ENCODE results near the gene CACNA1F. TPM values are rescaled to one million over a fixed set of nuclear protein-coding genes. Genes with fewer than 3 reads are reported as not detected.

Gene CACNA1F
- total and polyA plus RNA-seq, 9 of the 15 experiments (the other 6 are each of a cell fraction or from before 2014, with no cell fraction given): under 0.01 to 0.41 (median 0.03) TPM; not detected in 3

- Histone ChIP-seq H3K4me2 (ENCODE audit: insufficient read depth, low read length) (no peak overlapping the region), H3K9ac (ENCODE audit: insufficient read depth in 1 of 2, low read depth in 2 of 2, low read length in 2 of 2) (no peak overlapping the region), H3K4me3 (no peak overlapping the region), H3K79me2 (ENCODE audit: control insufficient read depth, insufficient read depth, low read length) (no peaks in the 10 kb centered on the region), H3K4me1 (replicated peaks in 1 of 2; ENCODE audit: control insufficient read depth in 2 of 2, insufficient read depth in 2 of 2, low read length in 2 of 2) (peaks cover 6 to 41% of the 10 kb centered on the region in 2 experiments; a peak in 4 of 5 replicates), H3K9me1 (ENCODE audit: control insufficient read depth, insufficient read depth, low read length) (no peaks in the 10 kb centered on the region), H3K27me3 (ENCODE audit: control insufficient read depth in 2 of 2, insufficient read depth in 2 of 2, low read length in 2 of 2) (peaks cover 0 to 17% of the 10 kb centered on the region in 2 experiments; a peak in 2 of 5 replicates), H3K27ac (ENCODE audit: extremely low read depth, low read depth, low read length) (no peak overlapping the region), H4K20me1 (replicated peaks; ENCODE audit: control insufficient read depth, insufficient read depth, low read length) (no peaks in the 10 kb centered on the region), H3K9me3 (replicated peaks; ENCODE audit: control insufficient read depth, insufficient read depth, low read depth, low read length) (no peaks in the 10 kb centered on the region), H2AFZ (ENCODE audit: low read depth, low read length) (no peak overlapping the region), H3K36me3 (ENCODE audit: control insufficient read depth, insufficient read depth, low read length) (no peaks in the 10 kb centered on the region)
- CTCF ChIA-PET (ENCODE audit: low intra/inter-chr PET ratio): no interaction called here
- no peak for TF ChIP-seq KAT2B (IDR thresholded peaks at IDR 0.05; ENCODE audit: low read depth, low read length)
- no peak for TF ChIP-seq IRF9 (tag; IDR thresholded peaks at IDR 0.05)
- TF ChIP-seq ELF2 (CRISPR knock-in tag; IDR thresholded peaks at IDR 0.05): no peak
- no peak for TF ChIP-seq HCFC1 (IDR thresholded peaks at IDR 0.05; ENCODE audit: low read depth, low read length)
- TF ChIP-seq ARHGAP35 (IDR thresholded peaks at IDR 0.05; ENCODE audit: partially characterized antibody): no peak
- TF ChIP-seq SMAD3 (CRISPR knock-in tag; conservative IDR thresholded peaks at IDR 0.05): no peak
- no peak for TF ChIP-seq STAT5B (CRISPR knock-in tag; IDR thresholded peaks at IDR 0.05)
- TF ChIP-seq MCM5 (IDR thresholded peaks at IDR 0.05; ENCODE audit: low read depth): no peak
- no peak for TF ChIP-seq NCOR1 (IDR thresholded peaks at IDR 0.05)
- TF ChIP-seq POLR2G (IDR thresholded peaks at IDR 0.05; ENCODE audit: low read depth, low read length): no peak
- TF ChIP-seq CTCFL (IDR thresholded peaks at IDR 0.05; ENCODE audit: borderline replicate concordance, insufficient read depth, low read depth, low read length, poor library complexity, severe bottlenecking): no peak
- no peak for TF ChIP-seq ETV6 (IDR thresholded peaks at IDR 0.05; ENCODE audit: borderline replicate concordance in 1 of 2, low read depth in 2 of 2, low read length in 1 of 2)
- TF ChIP-seq ETV6 (CRISPR knock-in tag; IDR thresholded peaks at IDR 0.05; ENCODE audit: borderline replicate concordance): no peak
- no peak for TF ChIP-seq GTF2A2 (tag; IDR thresholded peaks at IDR 0.05)
- no peak for TF ChIP-seq ZNF511 (CRISPR knock-in tag; IDR thresholded peaks at IDR 0.05)
- no peak for TF ChIP-seq KLF1 (tag; IDR thresholded peaks at IDR 0.05)
- no peak for ATAC-seq
- POLR2A ChIA-PET: no interaction called here
- 47% methylated on average over 7 of the region's 17 CpGs for WGBS (ENCODE audit: insufficient coverage, low coverage, missing lambda C conversion rate)
- in situ Hi-C loops (cut with MboI): no loop called here
- DNase-seq (ENCODE audit: extremely low read depth in 1 of 4, low spot score in 3 of 4): no peak
- FAIRE-seq: no peak
- intact Hi-C loops (cut with micrococcal nuclease): no loop called here
- BruUV-seq (replicated peaks): no TSS peak
Observed at GRCh38 chrX:49228185-49228584, 5.0 kb downstream of the CACNA1F start.
